ENCODE data around the gene ZNF507.

ZNF507 gene

DNA sequence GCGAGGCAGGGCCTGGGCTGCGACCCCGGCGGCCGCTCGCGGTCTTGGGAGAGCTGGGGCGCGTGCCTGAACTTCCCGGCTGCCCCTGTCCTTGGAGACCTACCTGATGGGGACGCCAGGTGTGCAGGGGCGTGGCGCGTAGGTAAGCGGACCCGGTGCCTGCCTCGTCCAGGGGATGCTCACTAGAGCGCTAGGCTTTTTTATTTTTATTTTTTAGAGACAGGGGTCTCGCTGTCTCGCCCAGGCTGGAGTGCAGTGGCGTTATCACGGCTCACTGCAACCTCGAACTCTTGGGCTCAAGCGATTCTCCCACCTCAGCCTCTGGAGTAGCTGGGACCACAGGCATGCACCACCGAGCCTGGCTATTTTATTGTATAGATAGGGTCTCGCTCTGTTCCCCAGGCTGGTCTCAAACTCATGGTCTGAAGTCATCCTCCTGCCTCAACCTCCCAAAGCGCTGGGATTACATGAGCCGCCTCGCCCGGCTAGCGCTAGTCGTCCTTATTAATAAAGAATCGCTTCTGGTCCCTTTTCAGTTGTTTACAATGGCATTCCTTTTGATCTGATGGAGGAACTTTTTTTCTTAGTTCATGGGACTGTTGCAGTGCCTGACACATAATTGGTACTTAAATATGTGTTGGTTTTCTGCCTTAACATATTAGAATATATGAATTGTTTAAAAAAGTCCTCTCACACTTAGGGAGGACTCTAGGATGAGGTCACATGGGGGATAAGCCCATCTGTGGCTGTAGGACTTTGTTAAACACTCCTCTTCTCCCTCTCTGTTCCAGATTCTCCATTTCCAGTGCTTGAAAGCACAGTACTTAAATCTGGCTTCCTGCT is 61.0 kb downstream of the ZNF507 start:
- peak overlapping the region; percentile 87 for H3K4me3 ChIP-seq (replicated peaks; ENCODE audit: low read depth, low read length)
- TF ChIP-seq, protein P1, sequence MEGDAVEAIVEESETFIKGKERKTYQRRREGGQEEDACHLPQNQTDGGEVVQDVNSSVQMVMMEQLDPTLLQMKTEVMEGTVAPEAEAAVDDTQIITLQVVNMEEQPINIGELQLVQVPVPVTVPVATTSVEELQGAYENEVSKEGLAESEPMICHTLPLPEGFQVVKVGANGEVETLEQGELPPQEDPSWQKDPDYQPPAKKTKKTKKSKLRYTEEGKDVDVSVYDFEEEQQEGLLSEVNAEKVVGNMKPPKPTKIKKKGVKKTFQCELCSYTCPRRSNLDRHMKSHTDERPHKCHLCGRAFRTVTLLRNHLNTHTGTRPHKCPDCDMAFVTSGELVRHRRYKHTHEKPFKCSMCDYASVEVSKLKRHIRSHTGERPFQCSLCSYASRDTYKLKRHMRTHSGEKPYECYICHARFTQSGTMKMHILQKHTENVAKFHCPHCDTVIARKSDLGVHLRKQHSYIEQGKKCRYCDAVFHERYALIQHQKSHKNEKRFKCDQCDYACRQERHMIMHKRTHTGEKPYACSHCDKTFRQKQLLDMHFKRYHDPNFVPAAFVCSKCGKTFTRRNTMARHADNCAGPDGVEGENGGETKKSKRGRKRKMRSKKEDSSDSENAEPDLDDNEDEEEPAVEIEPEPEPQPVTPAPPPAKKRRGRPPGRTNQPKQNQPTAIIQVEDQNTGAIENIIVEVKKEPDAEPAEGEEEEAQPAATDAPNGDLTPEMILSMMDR (IDR thresholded peaks at IDR 0.05; ENCODE audit: low read length, missing control alignments) = no peak
- no peak for DNase-seq (ENCODE audit: low read depth)

DNA sequence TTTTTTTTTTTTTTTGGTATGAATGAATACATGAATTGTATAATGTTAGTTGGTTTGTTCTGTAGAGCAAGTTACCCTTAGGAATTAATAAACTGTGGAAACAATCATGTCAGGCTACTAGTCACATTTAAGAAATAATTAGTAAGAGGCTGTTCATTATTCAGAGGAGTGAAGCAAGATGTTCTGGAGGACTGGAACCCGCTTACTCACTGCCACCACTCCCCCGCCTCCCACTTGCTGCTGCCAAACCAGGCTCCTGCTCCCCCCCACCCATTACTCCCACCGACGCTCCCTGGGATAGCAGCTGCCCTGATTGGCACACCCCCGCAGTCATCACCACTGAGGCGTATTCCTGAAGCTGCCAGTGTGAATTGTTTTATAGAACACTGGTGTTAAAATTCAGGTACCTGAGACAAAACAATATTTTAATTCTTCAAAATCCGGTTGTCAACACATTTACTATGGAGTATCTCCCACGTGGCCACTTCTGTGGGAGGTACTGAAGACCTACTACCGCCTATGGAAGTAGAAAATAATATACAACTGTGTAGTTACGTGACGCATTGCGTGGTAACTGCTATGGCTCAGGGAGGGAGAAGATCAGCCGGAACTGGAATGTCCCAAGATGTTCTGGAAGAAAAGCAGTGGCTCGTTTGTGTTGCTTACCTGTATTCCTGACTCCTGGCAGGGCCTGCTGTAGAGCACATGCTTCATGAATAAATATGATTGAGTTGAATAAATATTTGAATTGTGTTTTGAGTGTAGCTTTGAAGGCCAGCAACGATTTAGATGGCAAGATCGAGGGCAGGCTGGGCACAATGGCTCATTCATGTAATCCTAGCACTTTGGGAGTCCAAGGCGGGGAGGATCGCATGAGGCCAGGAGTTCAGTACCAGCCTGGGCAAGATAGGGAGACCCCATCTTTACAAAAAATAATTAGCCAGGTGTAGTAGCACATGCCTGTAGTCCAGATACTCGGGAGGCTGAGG is 61.9 kb downstream of the ZNF507 start:
- TF ChIP-seq, protein P1 (IDR thresholded peaks at IDR 0.05; ENCODE audit: low read length, missing control alignments) = no peak
- peak overlapping the region; percentile 87 for H3K4me3 ChIP-seq (replicated peaks; ENCODE audit: low read depth, low read length)
- peak; percentile 88 for DNase-seq (ENCODE audit: low read depth)

DNA sequence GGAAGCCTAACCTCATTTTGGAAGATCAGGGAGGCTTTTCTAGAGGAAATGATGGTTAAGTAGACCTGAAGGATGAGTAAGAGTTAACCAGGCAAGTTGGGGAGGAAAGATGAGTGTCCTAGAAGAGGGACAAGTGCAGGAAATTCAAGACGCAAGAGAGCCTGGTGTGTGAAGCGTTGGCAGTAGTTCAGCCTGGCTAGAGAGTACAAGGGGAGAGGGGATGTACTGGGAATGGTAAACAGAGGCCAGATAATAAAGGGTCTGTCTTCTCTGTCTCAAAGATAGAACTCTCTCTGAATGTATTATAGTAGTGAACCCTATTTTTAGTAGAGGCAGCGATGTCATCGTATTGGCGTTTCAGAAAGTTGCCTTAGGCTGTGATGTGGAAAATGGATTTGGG is 69.8 kb downstream of the ZNF507 start:
- TF ChIP-seq, protein P1 (IDR thresholded peaks at IDR 0.05; ENCODE audit: low read length, missing control alignments) = no peak
- no peak overlapping the region for H3K4me3 ChIP-seq (replicated peaks; ENCODE audit: low read depth, low read length)
- DNase-seq (ENCODE audit: low read depth) = no peak

DNA sequence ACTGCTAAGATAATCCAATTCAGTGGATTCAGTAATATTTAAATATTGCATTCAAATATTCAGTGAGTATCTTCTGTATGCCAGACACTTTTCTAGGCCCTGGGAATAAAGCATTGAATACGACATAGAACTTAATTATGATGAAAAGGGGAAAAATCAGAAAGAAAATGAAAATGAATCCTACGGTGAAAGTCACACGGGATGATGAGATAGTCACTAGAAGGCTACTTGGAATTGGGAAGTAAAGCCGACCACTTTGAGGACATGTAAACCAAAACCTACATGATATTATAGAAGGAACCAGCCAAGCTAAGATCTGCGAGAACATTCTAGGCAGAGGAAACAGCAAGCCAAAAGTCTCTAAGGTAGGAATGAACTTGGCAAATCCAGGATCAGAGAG is 70.3 kb downstream of the ZNF507 start:
- TF ChIP-seq, protein P1 (IDR thresholded peaks at IDR 0.05; ENCODE audit: low read length, missing control alignments) = no peak
- DNase-seq (ENCODE audit: low read depth) = no peak

DNA sequence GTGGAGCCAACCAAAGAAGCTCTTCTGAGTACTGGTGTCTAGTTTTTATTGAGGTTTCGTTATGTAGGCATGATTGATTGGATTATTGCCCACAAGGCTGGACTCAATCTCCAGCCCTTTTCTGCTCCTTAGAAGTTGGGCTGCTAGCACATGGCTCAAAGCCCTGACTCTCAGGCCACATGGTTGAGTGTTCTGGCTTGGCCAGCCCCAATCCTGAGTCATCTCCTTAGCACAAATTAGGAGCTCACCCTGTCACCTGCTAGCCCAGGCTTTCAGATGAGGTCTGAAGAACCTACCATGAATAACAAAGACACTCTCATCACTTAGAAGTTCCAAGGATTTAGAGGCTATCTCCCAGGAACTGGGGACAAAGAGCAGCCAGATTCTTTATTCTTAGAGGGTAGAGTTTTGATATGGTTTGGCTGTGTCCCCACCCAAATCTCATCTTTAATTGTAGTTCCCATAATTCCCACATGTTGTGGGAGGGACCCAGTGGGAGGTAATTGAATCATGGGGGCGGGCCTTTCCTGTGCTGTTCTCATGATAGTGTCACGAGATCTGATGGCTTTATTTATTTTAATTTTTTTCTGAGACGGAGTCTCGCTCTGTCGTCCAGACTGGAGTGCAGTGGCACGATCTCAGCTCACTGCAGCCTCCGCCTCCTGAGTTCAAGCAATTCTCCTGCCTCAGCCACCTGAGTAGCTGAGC is 71.5 kb downstream of the ZNF507 start:
- TF ChIP-seq, protein P1 (IDR thresholded peaks at IDR 0.05; ENCODE audit: low read length, missing control alignments) = no peak
- DNase-seq (ENCODE audit: low read depth) = no peak

More for the DNA sequence above, 70.3 kb downstream of the ZNF507 start:
- H3K4me3 ChIP-seq (replicated peaks; ENCODE audit: low read depth, low read length) = no peak overlapping the region

DNA sequence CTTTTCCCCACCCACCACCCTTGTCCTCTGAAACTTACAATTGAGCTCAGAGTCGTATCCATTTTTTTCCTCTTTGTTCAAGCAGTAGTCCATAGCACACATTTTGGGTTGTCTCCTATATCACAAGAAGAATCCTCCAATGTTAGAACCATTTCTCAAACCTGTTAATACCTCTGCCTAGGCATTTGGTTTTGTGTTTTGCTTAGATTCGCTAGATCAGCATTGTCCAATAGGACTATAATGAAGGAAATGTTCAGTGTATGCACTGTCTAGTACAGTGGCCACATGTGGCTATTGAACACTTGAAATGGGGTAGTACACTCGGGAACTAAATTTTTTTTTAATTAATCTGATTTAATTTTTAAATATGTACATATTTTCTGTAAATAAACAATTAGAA is 72.7 kb downstream of the ZNF507 start:
- TF ChIP-seq, protein P1 (IDR thresholded peaks at IDR 0.05; ENCODE audit: low read length, missing control alignments) = no peak
- DNase-seq (ENCODE audit: low read depth) = no peak
- H3K4me3 ChIP-seq (replicated peaks; ENCODE audit: low read depth, low read length) = no peak overlapping the region

More for the DNA sequence above, 71.5 kb downstream of the ZNF507 start:
- H3K4me3 ChIP-seq (replicated peaks; ENCODE audit: low read depth, low read length) = no peak overlapping the region

Measured in fibroblast of pulmonary artery (primary cell).